ENCODE measurements around the gene EXOSC5.

- no peak for TF ChIP-seq CTCF (IDR thresholded peaks at IDR 0.05)
- no peak for TF ChIP-seq POLR2A (IDR thresholded peaks at IDR 0.05)
Measured at GRCh38 chr19:41421973-41422372, 24.8 kb upstream of the EXOSC5 start.
